H1 (cell line): ENCODE data around the gene ATCAY. TPM values are rescaled to one million over a fixed set of nuclear protein-coding genes. Genes with fewer than 3 reads are reported as not detected.

Source experiments
- CTCF ChIA-PET: fragments of 300-600 bp; sonication (Branson Sonifier 250); formaldehyde crosslinking; loops from one replicate; lab custom pipeline; 2021; ENCODE audit not compliant: partially characterized antibody; lab: Charles Lee
- POLR2A ChIA-PET: fragments of 300-600 bp; sonication (Branson Sonifier 250); formaldehyde crosslinking; loops from one replicate; lab custom pipeline; 2021; ENCODE audit warnings: inconsistent platforms; ENCODE audit not compliant: partially characterized antibody; lab: Charles Lee
- DNase-seq, 2 experiments: peaks; one replicate each; pipeline versions ENCODE4 v3.0.0 to v3.0.0-alpha.2; 2010 to 2022; ENCODE audit warnings: low spot score in 2 of 2, low read depth in 1 of 2, mixed read lengths in 1 of 2
- FAIRE-seq: peaks from 2 replicates; lab custom pipeline; 2011; peaks lifted over from hg19 to GRCh38; lab: Jason Lieb, UNC
- H2AFZ ChIP-seq: 2 replicates; pipeline ENCODE4 v1.8.1; 2012; ENCODE audit warnings: low read length, inconsistent platforms
- H2AK5ac ChIP-seq: 2 replicates; pipeline ENCODE4 v1.6.1; 2013; ENCODE audit warnings: low read depth, low read length
- H2BK120ac ChIP-seq: replicated peaks from 2 replicates; pipeline ENCODE3; 2013; ENCODE audit warnings: low read depth, low read length, inconsistent platforms
- H2BK12ac ChIP-seq: 2 replicates; pipeline ENCODE4 v1.6.1; 2013; ENCODE audit warnings: low read depth, low read length
- H2BK15ac ChIP-seq: 2 replicates; pipeline ENCODE4 v1.6.1; 2013; ENCODE audit warnings: low read length
- H2BK20ac ChIP-seq: 2 replicates; pipeline ENCODE4 v1.6.1; 2013; ENCODE audit warnings: low read length
- H2BK5ac ChIP-seq: 2 replicates; pipeline ENCODE4 v1.6.1; 2013; ENCODE audit warnings: low read depth, low read length
- H3K14ac ChIP-seq: 2 replicates; pipeline ENCODE4 v1.6.1; 2013; ENCODE audit warnings: inconsistent platforms; ENCODE audit not compliant: insufficient read length
- H3K18ac ChIP-seq: 2 replicates; pipeline ENCODE4 v1.6.1; 2013; ENCODE audit warnings: low read length; ENCODE audit errors: extremely low read depth
- H3K23ac ChIP-seq: 2 replicates; pipeline ENCODE4 v1.6.1; 2013; ENCODE audit warnings: inconsistent platforms; ENCODE audit not compliant: insufficient read length
- H3K23me2 ChIP-seq: 2 replicates; pipeline ENCODE4 v1.6.1; 2013; ENCODE audit warnings: low read depth, low read length
- H3K27ac ChIP-seq: 2 replicates; pipeline ENCODE4 v1.6.1; 2011; ENCODE audit warnings: low read depth, low read length, inconsistent platforms
- H3K27me3 ChIP-seq, 4 experiments: replicated peaks in 1 of 4; 1 replicate in 1 of 4; 2 replicates in 3 of 4; pipeline versions ENCODE4 v1.6.1 to v1.8.1; 2011 to 2013; ENCODE audit warnings: low read length in 3 of 4, mild to moderate bottlenecking in 3 of 4, inconsistent platforms in 2 of 4, mixed read lengths in 2 of 4, moderate library complexity in 1 of 4; ENCODE audit not compliant: control insufficient read depth in 3 of 4, insufficient read depth in 3 of 4; ENCODE audit errors: extremely low read depth in 1 of 4
- H3K36me3 ChIP-seq, 4 experiments: 2 replicates each; pipeline versions ENCODE4 v1.6.1 to v1.8.1; 2011 to 2013; ENCODE audit warnings: mild to moderate bottlenecking in 4 of 4, low read length in 3 of 4, moderate library complexity in 2 of 4, control low read depth in 1 of 4, inconsistent platforms in 1 of 4; ENCODE audit not compliant: insufficient read depth in 4 of 4, control insufficient read depth in 2 of 4
- H3K4ac ChIP-seq: replicated peaks from 2 replicates; pipeline ENCODE3; 2013; ENCODE audit warnings: low read length, low read depth, mixed read lengths, inconsistent platforms; ENCODE audit not compliant: insufficient read length
- H3K4me1 ChIP-seq, 4 experiments: replicated peaks in 1 of 4; 1 replicate in 1 of 4; 2 replicates in 3 of 4; pipeline versions ENCODE4 v1.6.1 to v1.8.1; 2011 to 2013; ENCODE audit warnings: low read length in 3 of 4, inconsistent platforms in 2 of 4, mixed read lengths in 1 of 4; ENCODE audit not compliant: insufficient read depth in 4 of 4, control insufficient read depth in 3 of 4
- H3K4me2 ChIP-seq, 2 experiments: 2 replicates each; pipeline versions ENCODE4 v1.6.1 to v1.8.1; 2011 to 2013; ENCODE audit warnings: low read depth in 2 of 2, low read length in 2 of 2, control low read depth in 1 of 2, inconsistent platforms in 1 of 2, mild to moderate bottlenecking in 1 of 2; ENCODE audit not compliant: insufficient read depth in 1 of 2
- H3K4me3 ChIP-seq, 4 experiments: fragments of 200-600, 300-600 bp in 1 of 4; sonication (generic), shearing (Covaris generic), sonication (Bioruptor Twin) in 1 of 4; 2 replicates each; pipeline versions ENCODE4 v1.5.1 to v1.8.1; 2011 to 2016; ENCODE audit warnings: low read length in 4 of 4, low read depth in 3 of 4, control low read depth in 2 of 4, inconsistent platforms in 2 of 4, mild to moderate bottlenecking in 2 of 4, mixed read lengths in 1 of 4, moderate library complexity in 1 of 4; ENCODE audit not compliant: insufficient read depth in 2 of 4; ENCODE audit errors: extremely low read depth in 1 of 4
- H3K56ac ChIP-seq: replicated peaks from 2 replicates; pipeline ENCODE3; 2013; ENCODE audit warnings: low read depth, mild to moderate bottlenecking, mixed read lengths, low read length, inconsistent platforms; ENCODE audit not compliant: insufficient read length
- H3K79me1 ChIP-seq: 2 replicates; pipeline ENCODE4 v1.6.1; 2013; ENCODE audit warnings: low read depth, low read length, control low read depth
- H3K79me2 ChIP-seq, 2 experiments: 2 replicates each; pipeline versions ENCODE4 v1.6.1 to v1.8.1; 2012 to 2013; ENCODE audit warnings: low read length in 2 of 2, mild to moderate bottlenecking in 2 of 2, inconsistent platforms in 1 of 2; ENCODE audit not compliant: insufficient read depth in 2 of 2, control insufficient read depth in 1 of 2
- H3K9ac ChIP-seq, 4 experiments: replicated peaks in 1 of 4; 1 replicate in 1 of 4; 2 replicates in 3 of 4; pipeline versions ENCODE4 v1.6.1 to v1.8.1; 2011 to 2013; ENCODE audit warnings: low read depth in 3 of 4, low read length in 3 of 4, control low read depth in 2 of 4, mild to moderate bottlenecking in 2 of 4, moderate library complexity in 2 of 4, inconsistent platforms in 1 of 4; ENCODE audit errors: extremely low read depth in 1 of 4
- H3K9me3 ChIP-seq, 2 experiments: 2 replicates each; pipeline versions ENCODE4 v1.6.1 to v1.8.1; 2012 to 2013; ENCODE audit warnings: mild to moderate bottlenecking in 2 of 2, moderate library complexity in 2 of 2, control low read depth in 1 of 2, inconsistent platforms in 1 of 2, low read depth in 1 of 2, low read length in 1 of 2, mixed read lengths in 1 of 2; ENCODE audit not compliant: insufficient read depth in 2 of 2
- H4K20me1 ChIP-seq, 2 experiments: replicated peaks in 1 of 2; 2 replicates each; pipeline versions ENCODE3 to v1.8.1; 2011 to 2013; ENCODE audit warnings: inconsistent platforms in 2 of 2, low read length in 2 of 2, mild to moderate bottlenecking in 1 of 2; ENCODE audit not compliant: insufficient read depth in 2 of 2, control insufficient read depth in 1 of 2
- H4K5ac ChIP-seq: 2 replicates; pipeline ENCODE4 v1.6.1; 2013; ENCODE audit warnings: low read length, low read depth, mixed read lengths, inconsistent platforms; ENCODE audit not compliant: insufficient read length
- H4K8ac ChIP-seq: 2 replicates; pipeline ENCODE4 v1.8.0; 2013; ENCODE audit warnings: mild to moderate bottlenecking, moderate library complexity, low read length, inconsistent platforms; ENCODE audit not compliant: insufficient read depth; ENCODE audit errors: extremely low read depth
- H4K91ac ChIP-seq: replicated peaks from 2 replicates; pipeline ENCODE3; 2013; ENCODE audit warnings: low read length, mixed read lengths, inconsistent platforms; ENCODE audit not compliant: insufficient read length
- BRCA1 ChIP-seq: IDR thresholded peaks from 2 replicates; pipeline ENCODE4 v1.6.1; 2012; ENCODE audit warnings: low read depth, low read length, improper control_type of control experiment
- CBX5 ChIP-seq: fragments of 300-800, 300-1000 bp; sonication (generic); IDR thresholded peaks from 2 replicates; pipeline ENCODE4 v1.7.1; 2016; ENCODE audit warnings: antibody characterized with exemption, low read length, low read depth
- CEBPB ChIP-seq: IDR thresholded peaks from 2 replicates; pipeline ENCODE4 v1.6.1; 2012; ENCODE audit warnings: low read depth, low read length
- CHD2 ChIP-seq: IDR thresholded peaks from 2 replicates; pipeline ENCODE4 v1.6.1; 2012; ENCODE audit warnings: low read length, improper control_type of control experiment
- CREB1 ChIP-seq: IDR thresholded peaks from 2 replicates; pipeline ENCODE4 v1.6.1; 2012; ENCODE audit warnings: inconsistent platforms
- EGR1 ChIP-seq: IDR thresholded peaks from 2 replicates; pipeline ENCODE4 v1.6.1; 2011; ENCODE audit warnings: low read depth, low read length, borderline replicate concordance
- FOSL1 ChIP-seq: IDR thresholded peaks from 2 replicates; pipeline ENCODE4 v1.6.1; 2011; ENCODE audit warnings: mild to moderate bottlenecking, low read depth, low read length, moderate library complexity; ENCODE audit not compliant: insufficient read depth
- HDAC2 ChIP-seq, 2 experiments: fragments of 300-600 bp in 1 of 2; sonication (generic) in 1 of 2; IDR thresholded peaks; 2 replicates each; pipeline ENCODE4 v1.6.1; 2011 to 2012; ENCODE audit warnings: low read depth in 2 of 2, low read length in 2 of 2, mild to moderate bottlenecking in 2 of 2, moderate library complexity in 2 of 2, borderline replicate concordance in 1 of 2, inconsistent platforms in 1 of 2
- KDM1A ChIP-seq: fragments of 200-600, 300-600 bp; sonication (generic); IDR thresholded peaks from 2 replicates; pipeline ENCODE4 v1.7.1; 2016; ENCODE audit warnings: mild to moderate bottlenecking, low read length, borderline replicate concordance
- PHF8 ChIP-seq: fragments of 200-600 bp; sonication (generic); conservative IDR thresholded peaks from 2 replicates; pipeline ENCODE4 v1.7.1; 2012; ENCODE audit warnings: low read depth, mild to moderate bottlenecking, inconsistent platforms, low read length, moderate library complexity
- POU5F1 ChIP-seq: IDR thresholded peaks from 2 replicates; pipeline ENCODE4 v1.6.1; 2011; ENCODE audit warnings: low read depth, mild to moderate bottlenecking, low read length, moderate library complexity
- SIX5 ChIP-seq: IDR thresholded peaks from 2 replicates; pipeline ENCODE4 v1.6.1; 2011; ENCODE audit warnings: mild to moderate bottlenecking, low read depth, low read length
- SUZ12 ChIP-seq: fragments of 200-600 bp; sonication (generic); IDR thresholded peaks from 2 replicates; pipeline ENCODE4 v1.6.1; 2012; ENCODE audit warnings: mild to moderate bottlenecking, inconsistent platforms, low read length, moderate library complexity, mixed read lengths
- TAF1 ChIP-seq: IDR thresholded peaks from 2 replicates; pipeline ENCODE4 v1.6.1; 2011; ENCODE audit warnings: mild to moderate bottlenecking, low read depth, low read length
- TEAD4 ChIP-seq: IDR thresholded peaks from 2 replicates; pipeline ENCODE4 v1.6.1; 2012; ENCODE audit warnings: low read depth, low read length, inconsistent platforms, mixed read lengths
- ZNF274 ChIP-seq: IDR thresholded peaks from 2 replicates; pipeline ENCODE4 v1.7.0; 2012; ENCODE audit warnings: low read length, borderline replicate concordance; ENCODE audit errors: extremely low read depth
- WGBS, 2 experiments: shearing (Covaris generic) in 1 of 2; methylation state at CpG; one replicate each; pipeline versions ENCODE4 v1.1.6 to v1.1.7; 2013 to 2015; ENCODE audit warnings: low lambda C conversion rate in 2 of 2, mixed read lengths in 2 of 2, inconsistent platforms in 1 of 2, low coverage in 1 of 2, missing lambda C conversion rate in 1 of 2; ENCODE audit not compliant: insufficient replicate concordance in 2 of 2, insufficient coverage in 1 of 2, insufficient read length in 1 of 2; ENCODE audit errors: extremely low coverage in 1 of 2, missing lambda C conversion rate in 1 of 2; 5-methylcytosine and 5-hydroxymethylcytosine counted together
- polyA plus RNA-seq, 7 experiments: library from polyadenylated mRNA; depleted of rRNA in 3 of 7; stranded (reverse) in 5 of 7; unstranded in 2 of 7; fragments of >200 nt in 5 of 7; fragments of 200-250 nt in 2 of 7; gene quantifications; 1 replicate in 5 of 7; 2 replicates in 1 of 7; 4 replicates in 1 of 7; pipeline versions ENCODE4 v1.2.1 to v1.2.3, GENCODE V29; 2011 to 2013; ENCODE audit warnings: missing spikeins in 2 of 7, mixed read lengths in 2 of 7
- total RNA-seq: library from RNA; stranded (reverse); fragmentation: NEBNext Ultra II Directional; extraction: Animal tissue kit (Norgen Biotek cat#: 25700); gene quantifications from 2 replicates; pipeline ENCODE4 v1.2.1, GENCODE V29; 2021

The ATCAY gene
- total and polyA plus RNA-seq, 2 of the 8 experiments (the other 6 are each of a cell fraction or from before 2014, with no cell fraction given): 24.4 to 33.8 TPM

DNA sequence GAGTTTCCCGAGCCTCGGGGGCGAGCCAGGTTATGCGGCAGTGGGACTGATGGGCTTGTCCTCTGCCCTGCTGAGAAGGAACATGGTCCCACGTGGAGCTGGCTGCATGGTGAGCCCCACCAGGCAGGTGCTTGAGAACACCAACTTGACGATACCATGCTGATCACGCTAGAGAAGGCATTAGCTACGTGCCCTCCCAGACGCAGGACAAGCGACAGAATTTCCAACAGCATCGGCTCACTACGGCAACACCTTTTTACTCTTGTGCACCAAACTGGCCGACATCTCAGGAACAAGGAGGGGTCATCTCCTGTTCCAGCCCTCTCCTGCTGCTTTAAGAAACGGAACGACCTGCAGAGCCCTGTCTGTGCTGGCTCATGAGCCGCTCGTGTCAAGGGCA, 20.0 kb upstream of the ATCAY start:
- Histone ChIP-seq H3K79me2 (peaks cover 0 to 7% of the 10 kb centered on the region in 2 experiments; a peak in 2 of 4 replicates), H2BK20ac (no peak overlapping the region)
- CTCF ChIA-PET: no interaction called here
- TF ChIP-seq BRCA1: no peak
- no peak for TF ChIP-seq POU5F1
- TF ChIP-seq EGR1: no peak
- TF ChIP-seq PHF8: no peak
- no peak for TF ChIP-seq KDM1A
- no peak for TF ChIP-seq HDAC2 (IDR thresholded peaks at IDR 0.05; ENCODE audit: borderline replicate concordance in 1 of 2, low read depth in 2 of 2, low read length in 2 of 2)
- TF ChIP-seq SIX5: no peak
- no peak for TF ChIP-seq CREB1
- no peak for TF ChIP-seq FOSL1
- TF ChIP-seq TEAD4: no peak
- TF ChIP-seq TAF1: no peak
- TF ChIP-seq ZNF274: no peak
- no peak for TF ChIP-seq SUZ12
- no peak for TF ChIP-seq CEBPB
- no peak for TF ChIP-seq CBX5
- no peak for TF ChIP-seq CHD2

More for the DNA sequence above, 20.0 kb upstream of the ATCAY start:
- DNase-seq (no peak), FAIRE-seq (no peak)
- H2BK12ac ChIP-seq: no peak overlapping the region
- POLR2A ChIA-PET: no interaction called here
- H3K18ac ChIP-seq: no peak overlapping the region
- no peak overlapping the region for H2BK120ac ChIP-seq
- no peaks in the 10 kb centered on the region for H3K23me2 ChIP-seq
- H3K79me1 ChIP-seq: peaks cover 17% of the 10 kb centered on the region; the same call in 1 of the 2 replicates
- H2AK5ac ChIP-seq: 0 out of 2 replicates have a peak overlapping the region, but pooled peaks have one; percentile 86
- H3K4me2 ChIP-seq: no peak overlapping the region
- peaks cover 8 to 9% of the 10 kb centered on the region in 2 experiments for H4K20me1 ChIP-seq
- H3K4me1 ChIP-seq: no peaks in the 10 kb centered on the region
- H3K9me3 ChIP-seq: no peaks in the 10 kb centered on the region
- no peak overlapping the region for H4K5ac ChIP-seq
- H3K4ac ChIP-seq: no peak overlapping the region
- H2BK5ac ChIP-seq: peak overlapping the region; percentile 44; the same call in 1 of the 2 replicates
- H2BK15ac ChIP-seq: 0 out of 2 replicates have a peak overlapping the region, but pooled peaks have one; percentile 16
- no peak overlapping the region for H3K4me3 ChIP-seq
- H3K14ac ChIP-seq: no peak overlapping the region
- no peak overlapping the region for H4K91ac ChIP-seq
- no peak overlapping the region for H3K27ac ChIP-seq
- H3K56ac ChIP-seq: no peak overlapping the region
- no peak overlapping the region for H3K9ac ChIP-seq
- H4K8ac ChIP-seq: no peak overlapping the region
- no peaks in the 10 kb centered on the region; a peak in 1 of 7 replicates for H3K27me3 ChIP-seq
- no peak overlapping the region for H2AFZ ChIP-seq
- H3K36me3 ChIP-seq: no peaks in the 10 kb centered on the region
- H3K23ac ChIP-seq: no peak overlapping the region
- WGBS, 2 experiments: 91% methylated on average over 17 of the region's 17 CpGs; no CpG with 5 or more reads in 1 of the 2 experiments
